LNCAP (cell line): ENCODE data around the gene RBFOX1.

Experiments
- CTCF ChIP-seq: fragments of 450-650 bp; IDR thresholded peaks from 2 replicates; pipeline ENCODE4 v1.5.1; 2017; ENCODE audit warnings: mild to moderate bottlenecking

The RBFOX1 gene

GRCh38 chr16:7709186-7709585, 376.5 kb downstream of the RBFOX1 start:
- TF ChIP-seq CTCF: no peak

GRCh38 chr16:7713244-7713643, 380.6 kb downstream of the RBFOX1 start:
- no peak for TF ChIP-seq CTCF

GRCh38 chr16:7714775-7715174, 382.1 kb downstream of the RBFOX1 start:
- no peak for TF ChIP-seq CTCF

- TF ChIP-seq CTCF: no peak
Observed at GRCh38 chr16:7716660-7717550, 384.3 kb downstream of the RBFOX1 start.

- TF ChIP-seq CTCF: no peak
Observed at GRCh38 chr16:7722761-7723160, 390.1 kb downstream of the RBFOX1 start.

- no peak for TF ChIP-seq CTCF
Observed at GRCh38 chr16:7731141-7731540, 398.5 kb downstream of the RBFOX1 start.

GRCh38 chr16:7736138-7736665, 403.6 kb downstream of the RBFOX1 start:
- TF ChIP-seq CTCF: no peak
